Calu3 (cell line): ENCODE data around the gene TRAF4. TPM values are rescaled to one million over a fixed set of nuclear protein-coding genes. Genes with fewer than 3 reads are reported as not detected.
"Not testable (repeated sequence)": the region's sequence is repeated elsewhere in the genome, so short reads cannot be mapped to it uniquely, and the experiment has no call there.

Experiments used
- BruUV-seq: library from RNA; stranded (reverse); fragments of 400-500 nt; replicated peaks from 2 replicates; lab custom pipeline; 2021; lab: Mats Ljungman, UMichigan
- CTCF ChIA-PET: fragments of 300-600 bp; sonication (Branson Sonifier 250); formaldehyde crosslinking; loops from one replicate; lab custom pipeline; 2022; ENCODE audit warnings: antibody characterized with exemption; lab: Charles Lee
- DNase-seq: peaks from one replicate; pipeline ENCODE4 v3.0.0; 2022
- H3K27ac Mint-ChIP-seq: one replicate; pipeline ENCODE4 v1.8.0; 2022; ENCODE audit warnings: mixed read lengths; ENCODE audit not compliant: unreplicated experiment
- H3K27me3 Mint-ChIP-seq: one replicate; pipeline ENCODE4 v1.8.0; 2022; ENCODE audit warnings: mixed read lengths; ENCODE audit not compliant: unreplicated experiment
- H3K36me3 Mint-ChIP-seq: one replicate; pipeline ENCODE4 v1.8.0; 2022; ENCODE audit warnings: mild to moderate bottlenecking, moderate library complexity, mixed read lengths; ENCODE audit not compliant: insufficient read depth, unreplicated experiment
- H3K4me1 Mint-ChIP-seq: one replicate; pipeline ENCODE4 v1.8.0; 2022; ENCODE audit warnings: mild to moderate bottlenecking, low read depth, mixed read lengths; ENCODE audit not compliant: unreplicated experiment
- H3K4me3 Mint-ChIP-seq: one replicate; pipeline ENCODE4 v1.8.0; 2022; ENCODE audit warnings: mild to moderate bottlenecking, low read depth, moderate library complexity, mixed read lengths; ENCODE audit not compliant: unreplicated experiment
- H3K9me3 Mint-ChIP-seq: one replicate; pipeline ENCODE4 v1.8.0; 2022; ENCODE audit warnings: low read depth, mixed read lengths; ENCODE audit not compliant: unreplicated experiment
- CTCF ChIP-seq: fragments of 200-600 bp; IDR thresholded peaks from one replicate; pipeline ENCODE4 v1.8.0; 2022; ENCODE audit warnings: antibody characterized with exemption; ENCODE audit not compliant: unreplicated experiment
- intact Hi-C: fragments of 100-400 bp; cut with micrococcal nuclease; formaldehyde crosslinking; loops from one replicate; pipeline ENCODE4 v1.10.0; 2022; ENCODE audit not compliant: unreplicated experiment
- total RNA-seq: library from RNA; stranded (reverse); gene quantifications from 2 replicates; pipeline ENCODE4 v1.2.3, GENCODE V29; 2022

The TRAF4 gene
- total RNA-seq, 1 experiment from 2014 or later, result 201 TPM

DNA sequence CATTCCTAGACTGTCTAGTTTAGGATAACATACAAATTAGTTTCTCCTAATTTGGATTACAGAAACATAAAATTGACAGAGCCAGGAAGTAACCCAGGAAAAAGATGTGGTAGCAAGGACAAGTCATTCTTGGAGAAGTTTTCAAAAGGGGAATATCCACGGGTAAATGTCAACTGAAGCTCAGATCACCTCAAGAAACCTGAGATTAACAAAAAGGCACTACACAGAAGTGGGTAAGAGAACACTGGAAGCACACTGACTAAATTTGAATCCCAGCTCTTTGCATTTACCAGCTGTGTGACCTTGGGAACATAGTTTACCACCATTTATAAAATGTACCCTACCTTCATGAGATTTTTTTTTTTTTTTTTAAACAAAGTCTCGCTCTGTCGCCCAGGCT is 39.4 kb downstream of the TRAF4 start:
- CTCF ChIA-PET, result interaction anchor here (0.5 kb wide), 1 partner anchor 14 kb away, joined by 3 read pairs; no protein-coding TSS in a partner anchor
- Mint-ChIP-seq H3K36me3 (peaks cover 25% of the 10 kb centered on the region), H3K4me1 (peaks cover 8% of the 10 kb centered on the region), H3K27me3 (no peaks in the 10 kb centered on the region), H3K27ac (no peak overlapping the region), H3K9me3 (no peaks in the 10 kb centered on the region), H3K4me3 (no peak overlapping the region)
- no peak for TF ChIP-seq CTCF
- no TSS peak for BruUV-seq
- DNase-seq, result no peak
- intact Hi-C loops, result no loop called here

DNA sequence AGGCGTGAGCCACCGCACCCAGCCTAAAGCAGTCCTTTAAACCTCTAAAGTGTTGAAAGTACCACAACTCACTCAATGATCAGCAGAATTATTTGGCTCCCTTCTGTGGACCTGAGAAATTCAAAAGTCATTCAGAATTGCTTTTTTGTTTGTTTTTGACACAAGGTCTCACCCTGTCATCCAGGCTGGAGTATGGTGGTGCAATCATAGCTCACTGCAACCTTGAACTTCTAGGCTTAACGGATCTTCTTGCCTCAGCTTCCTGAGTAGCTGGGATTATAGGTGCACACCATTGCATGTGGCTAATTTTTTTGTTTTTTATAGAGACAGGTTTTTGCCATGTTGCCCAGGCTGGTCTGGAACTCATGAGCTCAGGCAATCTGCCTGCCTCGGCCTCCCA is 44.3 kb downstream of the TRAF4 start:
- TF ChIP-seq CTCF, result no peak
- H3K36me3 Mint-ChIP-seq, result peaks cover 21% of the 10 kb centered on the region
- H3K9me3 Mint-ChIP-seq, result no peaks in the 10 kb centered on the region
- H3K27me3 Mint-ChIP-seq, result no peaks in the 10 kb centered on the region
- intact Hi-C loops, result no loop called here
- CTCF ChIA-PET, result no interaction called here
- BruUV-seq, result no TSS peak
- no peaks in the 10 kb centered on the region for H3K4me1 Mint-ChIP-seq
- no peak for DNase-seq
- no peak overlapping the region for H3K4me3 Mint-ChIP-seq
- no peak overlapping the region for H3K27ac Mint-ChIP-seq

DNA sequence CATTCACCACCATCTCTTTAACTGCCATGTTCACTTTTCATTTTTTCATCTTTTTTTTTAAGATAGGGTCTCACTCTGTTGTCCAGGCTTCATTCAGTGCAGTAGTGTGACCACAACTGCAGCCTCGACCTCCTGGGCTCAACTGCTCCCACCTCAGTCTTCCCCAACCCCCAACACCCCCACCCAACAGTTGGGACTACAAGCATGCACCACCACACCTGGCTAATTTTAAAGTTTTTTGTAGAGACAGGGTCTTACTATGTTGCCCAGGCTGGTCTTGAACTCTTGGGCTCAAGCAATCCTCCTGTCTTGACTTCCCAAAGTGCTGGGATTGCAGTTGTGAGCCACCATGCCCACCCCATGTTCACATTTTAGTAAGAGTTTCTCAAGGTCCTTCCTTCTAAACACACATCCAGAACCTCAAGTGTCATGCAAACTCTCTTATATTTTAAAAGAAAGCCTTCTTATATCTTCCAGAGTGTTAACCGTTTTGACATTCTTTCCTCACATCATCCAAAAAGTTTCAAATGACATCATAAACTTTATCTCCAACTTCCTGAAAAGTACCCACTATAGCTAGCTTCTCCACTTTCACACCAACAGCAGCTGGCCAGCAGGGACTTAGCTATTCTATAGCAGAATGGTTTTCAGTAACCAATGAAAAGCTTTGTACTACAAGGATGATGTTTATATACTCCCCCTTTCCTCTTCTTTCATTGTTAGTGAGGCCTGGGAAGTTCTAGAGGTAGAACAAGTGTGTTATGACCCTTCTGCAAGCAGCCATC is 49.3 kb downstream of the TRAF4 start:
- Mint-ChIP-seq H3K36me3 (peaks cover 32% of the 10 kb centered on the region), H3K27me3 (no peaks in the 10 kb centered on the region), H3K27ac (no peak overlapping the region), H3K4me1 (no peaks in the 10 kb centered on the region), H3K4me3 (no peak overlapping the region), H3K9me3 (no peaks in the 10 kb centered on the region)
- intact Hi-C loops, result no loop called here
- no peak for TF ChIP-seq CTCF
- no peak for DNase-seq
- CTCF ChIA-PET, result no interaction called here
- no TSS peak for BruUV-seq

DNA sequence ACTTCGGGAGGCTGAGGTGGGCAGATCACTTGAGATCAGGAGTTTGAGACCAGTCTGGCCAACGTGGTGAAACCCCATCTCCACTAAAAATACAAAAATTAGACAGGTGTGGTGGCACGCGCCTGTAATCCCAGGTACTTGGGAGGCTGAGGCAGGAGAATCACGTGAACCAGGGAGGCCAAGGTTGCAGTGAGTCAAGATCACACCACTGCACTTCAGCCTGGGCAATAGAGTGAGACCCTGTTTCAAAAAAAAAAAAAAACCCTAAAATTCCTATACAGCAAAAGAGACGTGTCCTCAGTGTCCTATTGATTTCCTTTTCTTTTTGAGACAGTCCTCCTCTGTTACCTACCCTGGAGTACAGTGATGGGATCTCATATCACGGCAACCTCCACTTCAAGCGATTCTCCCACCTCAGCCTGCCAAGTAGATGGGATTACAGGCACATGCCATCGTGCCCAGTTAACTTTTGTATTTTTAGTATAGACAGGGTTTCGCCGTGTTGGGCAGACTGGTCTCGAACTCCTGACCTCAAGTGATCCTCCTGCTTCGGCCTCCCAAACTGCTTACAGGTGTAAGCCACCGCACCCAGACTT is 51.1 kb downstream of the TRAF4 start:
- H3K27ac Mint-ChIP-seq, BruUV-seq, H3K9me3 Mint-ChIP-seq, DNase-seq, H3K27me3 Mint-ChIP-seq, H3K4me1 Mint-ChIP-seq, intact Hi-C loops, H3K4me3 Mint-ChIP-seq: not testable (repeated sequence)
- CTCF ChIA-PET, result interaction anchor here (0.6 kb wide), 1 partner anchor 20 kb away, joined by 3 read pairs; no protein-coding TSS in a partner anchor
- H3K36me3 Mint-ChIP-seq, result peaks cover 22% of the 10 kb centered on the region
